Cardiac fibroblast (primary cell): ENCODE results near the gene RGS3.

Experiments used
- DNase-seq, 2 donors: peaks; one replicate each; pipeline versions ENCODE4 v3.0.0 to v3.0.0-alpha.2; 2010; ENCODE audit warnings: low read depth in 2 of 2
- H3K4me3 ChIP-seq, 2 donors: replicated peaks in 1 of 2; 1 replicate in 1 of 2; 2 replicates in 1 of 2; pipeline ENCODE4 v1.5.1; 2011; ENCODE audit warnings: low read depth in 2 of 2, low read length in 2 of 2, mild to moderate bottlenecking in 2 of 2, moderate library complexity in 1 of 2
- TF ChIP-seq, protein P1 (sequence below): IDR thresholded peaks from one replicate; pipeline ENCODE4 v1.5.1; 2011; ENCODE audit warnings: low read depth, mild to moderate bottlenecking, low read length, inconsistent platforms

RGS3 gene

DNA sequence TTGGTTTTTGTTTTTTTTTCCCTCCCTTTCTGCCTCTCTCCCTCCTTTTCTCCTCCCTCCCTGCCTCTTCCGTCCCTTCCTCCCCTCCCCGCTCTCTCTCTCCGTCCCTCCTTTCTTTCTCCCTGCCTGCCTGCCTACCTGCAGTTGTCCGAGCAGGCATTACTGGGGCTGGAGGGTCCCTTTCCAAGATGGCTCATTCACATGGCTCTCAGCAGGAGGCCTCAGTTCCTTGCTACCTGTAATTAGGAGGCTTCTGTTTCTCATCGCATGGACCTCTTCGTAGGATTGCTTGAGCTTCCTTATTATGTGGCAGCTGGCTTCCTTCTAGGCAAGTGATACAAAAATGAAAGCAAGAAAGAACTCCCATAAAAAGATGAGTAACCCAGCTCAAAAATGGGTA, 8.0 kb downstream of the RGS3 start:
- no peak overlapping the region for H3K4me3 ChIP-seq
- no peak for DNase-seq
- TF ChIP-seq, protein P1, sequence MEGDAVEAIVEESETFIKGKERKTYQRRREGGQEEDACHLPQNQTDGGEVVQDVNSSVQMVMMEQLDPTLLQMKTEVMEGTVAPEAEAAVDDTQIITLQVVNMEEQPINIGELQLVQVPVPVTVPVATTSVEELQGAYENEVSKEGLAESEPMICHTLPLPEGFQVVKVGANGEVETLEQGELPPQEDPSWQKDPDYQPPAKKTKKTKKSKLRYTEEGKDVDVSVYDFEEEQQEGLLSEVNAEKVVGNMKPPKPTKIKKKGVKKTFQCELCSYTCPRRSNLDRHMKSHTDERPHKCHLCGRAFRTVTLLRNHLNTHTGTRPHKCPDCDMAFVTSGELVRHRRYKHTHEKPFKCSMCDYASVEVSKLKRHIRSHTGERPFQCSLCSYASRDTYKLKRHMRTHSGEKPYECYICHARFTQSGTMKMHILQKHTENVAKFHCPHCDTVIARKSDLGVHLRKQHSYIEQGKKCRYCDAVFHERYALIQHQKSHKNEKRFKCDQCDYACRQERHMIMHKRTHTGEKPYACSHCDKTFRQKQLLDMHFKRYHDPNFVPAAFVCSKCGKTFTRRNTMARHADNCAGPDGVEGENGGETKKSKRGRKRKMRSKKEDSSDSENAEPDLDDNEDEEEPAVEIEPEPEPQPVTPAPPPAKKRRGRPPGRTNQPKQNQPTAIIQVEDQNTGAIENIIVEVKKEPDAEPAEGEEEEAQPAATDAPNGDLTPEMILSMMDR, result no peak

GRCh38 chr9:113472199-113472598, 8.7 kb downstream of the RGS3 start:
- TF ChIP-seq, protein P1, result no peak
- no peak overlapping the region for H3K4me3 ChIP-seq
- no peak for DNase-seq

- H3K4me3 ChIP-seq, result no peak overlapping the region
- DNase-seq, result no peak
- TF ChIP-seq, protein P1, result no peak
Observed at GRCh38 chr9:113474360-113475028, 11.0 kb downstream of the RGS3 start.

DNA sequence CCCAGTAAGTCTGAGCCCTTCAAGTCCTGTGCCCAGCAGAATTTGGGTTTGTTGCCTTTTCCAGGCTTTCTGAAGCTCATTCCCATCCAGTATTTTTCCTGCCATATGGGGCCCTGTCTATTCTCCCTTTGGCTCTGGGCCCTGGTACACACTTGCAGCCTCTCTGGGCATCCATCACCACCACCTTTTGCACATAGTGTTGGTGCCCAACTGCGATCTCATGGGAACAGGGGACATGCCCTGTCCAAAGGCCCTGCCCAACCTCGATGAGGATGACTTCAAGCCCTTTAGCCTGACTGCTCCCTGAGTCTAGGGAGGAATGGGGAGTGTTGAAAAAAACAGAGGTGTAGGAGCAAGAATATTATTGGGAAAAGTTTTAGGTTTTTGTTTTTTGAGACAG, 11.5 kb downstream of the RGS3 start:
- DNase-seq, result no peak
- H3K4me3 ChIP-seq, result no peak overlapping the region
- TF ChIP-seq, protein P1, result no peak

- no peak for DNase-seq
- TF ChIP-seq, protein P1, result no peak
- no peak overlapping the region for H3K4me3 ChIP-seq
Observed at GRCh38 chr9:113475992-113476391, 12.5 kb downstream of the RGS3 start.

DNA sequence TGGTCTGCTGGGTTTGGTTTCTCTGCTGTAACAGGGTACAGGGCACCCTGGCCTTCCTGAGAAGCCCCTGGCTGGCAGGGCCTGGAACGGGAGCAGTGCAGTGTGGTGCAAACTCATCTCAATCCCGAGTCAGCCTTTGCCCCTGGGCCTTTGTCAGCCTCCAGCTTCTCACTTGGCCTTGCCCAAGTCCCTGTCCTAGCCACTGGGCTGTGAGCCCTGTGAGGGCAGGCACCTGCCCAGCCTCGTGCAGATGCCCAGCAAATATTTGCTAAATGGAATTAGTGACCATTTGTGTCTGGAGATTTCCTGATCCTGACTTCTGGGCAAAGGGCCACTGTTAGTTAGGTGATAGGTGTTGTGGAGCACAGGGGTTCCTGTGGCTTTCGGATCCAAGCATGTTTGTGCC, 13.0 kb downstream of the RGS3 start:
- TF ChIP-seq, protein P1, result no peak
- no peak overlapping the region for H3K4me3 ChIP-seq
- no peak for DNase-seq

DNA sequence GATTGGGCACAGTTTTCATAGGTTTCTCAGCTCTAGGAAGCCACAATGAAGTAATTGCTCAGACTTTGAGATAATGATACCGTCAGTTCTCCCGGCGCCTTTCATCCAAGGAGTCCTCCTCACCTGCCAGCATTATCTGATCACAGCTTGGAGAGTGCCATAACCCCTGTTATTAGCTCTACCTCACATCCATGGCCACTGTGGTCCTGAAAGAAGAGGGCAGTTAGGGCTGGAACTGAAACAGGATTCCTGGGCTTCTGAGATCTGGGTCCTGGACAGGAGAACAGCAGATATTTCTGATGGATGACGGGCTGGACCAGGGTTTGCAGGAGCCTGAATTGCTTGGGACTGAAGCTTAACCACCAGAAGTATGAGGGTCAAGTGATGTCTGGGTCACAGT, 13.5 kb downstream of the RGS3 start:
- H3K4me3 ChIP-seq, result no peak overlapping the region
- TF ChIP-seq, protein P1, result no peak
- DNase-seq, result no peak
